GM12875 (cell line): Measurements from ENCODE around the gene GJA10.

Experiments
- H3K4me3 ChIP-seq: one replicate; pipeline ENCODE4 v1.5.1; 2011; ENCODE audit warnings: low read depth, low read length, control low read depth
- TF ChIP-seq, protein P1 (sequence below): IDR thresholded peaks from 2 replicates; pipeline ENCODE4 v1.5.1; 2011; ENCODE audit warnings: low read depth, mild to moderate bottlenecking, control low read depth, inconsistent platforms, low read length, moderate library complexity, borderline replicate concordance; ENCODE audit not compliant: insufficient read depth

GJA10 gene

DNA sequence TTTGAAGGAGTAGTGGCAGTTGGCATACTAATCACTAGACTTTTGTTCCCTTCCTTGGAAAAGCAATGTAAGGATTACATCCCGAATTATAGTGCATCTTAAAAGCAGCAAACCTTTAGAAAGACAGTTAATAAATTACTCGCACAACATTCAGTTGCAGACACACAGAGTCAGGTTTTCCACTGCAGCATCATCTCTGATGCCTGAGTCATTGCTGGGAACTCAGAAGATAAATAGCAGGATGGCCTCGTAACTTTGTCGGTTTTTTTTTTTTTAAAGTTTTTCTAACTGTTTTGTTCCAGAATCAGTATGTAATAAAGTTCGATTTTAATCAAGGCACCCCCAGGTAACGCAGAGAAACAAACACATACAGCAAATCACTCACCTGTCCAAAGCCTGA is 34.3 kb downstream of the GJA10 start:
- no peak overlapping the region for H3K4me3 ChIP-seq
- TF ChIP-seq, protein P1, sequence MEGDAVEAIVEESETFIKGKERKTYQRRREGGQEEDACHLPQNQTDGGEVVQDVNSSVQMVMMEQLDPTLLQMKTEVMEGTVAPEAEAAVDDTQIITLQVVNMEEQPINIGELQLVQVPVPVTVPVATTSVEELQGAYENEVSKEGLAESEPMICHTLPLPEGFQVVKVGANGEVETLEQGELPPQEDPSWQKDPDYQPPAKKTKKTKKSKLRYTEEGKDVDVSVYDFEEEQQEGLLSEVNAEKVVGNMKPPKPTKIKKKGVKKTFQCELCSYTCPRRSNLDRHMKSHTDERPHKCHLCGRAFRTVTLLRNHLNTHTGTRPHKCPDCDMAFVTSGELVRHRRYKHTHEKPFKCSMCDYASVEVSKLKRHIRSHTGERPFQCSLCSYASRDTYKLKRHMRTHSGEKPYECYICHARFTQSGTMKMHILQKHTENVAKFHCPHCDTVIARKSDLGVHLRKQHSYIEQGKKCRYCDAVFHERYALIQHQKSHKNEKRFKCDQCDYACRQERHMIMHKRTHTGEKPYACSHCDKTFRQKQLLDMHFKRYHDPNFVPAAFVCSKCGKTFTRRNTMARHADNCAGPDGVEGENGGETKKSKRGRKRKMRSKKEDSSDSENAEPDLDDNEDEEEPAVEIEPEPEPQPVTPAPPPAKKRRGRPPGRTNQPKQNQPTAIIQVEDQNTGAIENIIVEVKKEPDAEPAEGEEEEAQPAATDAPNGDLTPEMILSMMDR: no peak

DNA sequence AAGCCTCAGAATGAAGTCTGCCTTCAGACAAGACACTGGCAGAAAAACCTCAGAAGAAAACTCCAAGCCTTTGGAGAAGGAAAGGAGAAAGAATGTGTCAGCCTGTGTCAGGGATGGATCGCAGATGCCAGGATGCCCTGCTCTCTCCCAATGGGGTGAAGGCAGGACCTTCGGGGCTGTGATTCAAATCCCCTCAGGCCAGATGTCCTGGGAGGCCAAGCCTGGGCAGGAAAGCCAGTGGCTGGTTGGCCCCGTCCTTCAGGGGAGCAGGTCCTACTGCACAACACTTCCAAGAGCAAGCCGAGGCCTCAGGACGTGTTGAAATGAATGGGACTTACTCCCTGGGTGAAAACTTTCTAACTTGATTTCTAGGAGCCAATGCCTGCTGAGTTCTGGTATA is 36.5 kb downstream of the GJA10 start:
- TF ChIP-seq, protein P1: no peak
- no peak overlapping the region for H3K4me3 ChIP-seq

DNA sequence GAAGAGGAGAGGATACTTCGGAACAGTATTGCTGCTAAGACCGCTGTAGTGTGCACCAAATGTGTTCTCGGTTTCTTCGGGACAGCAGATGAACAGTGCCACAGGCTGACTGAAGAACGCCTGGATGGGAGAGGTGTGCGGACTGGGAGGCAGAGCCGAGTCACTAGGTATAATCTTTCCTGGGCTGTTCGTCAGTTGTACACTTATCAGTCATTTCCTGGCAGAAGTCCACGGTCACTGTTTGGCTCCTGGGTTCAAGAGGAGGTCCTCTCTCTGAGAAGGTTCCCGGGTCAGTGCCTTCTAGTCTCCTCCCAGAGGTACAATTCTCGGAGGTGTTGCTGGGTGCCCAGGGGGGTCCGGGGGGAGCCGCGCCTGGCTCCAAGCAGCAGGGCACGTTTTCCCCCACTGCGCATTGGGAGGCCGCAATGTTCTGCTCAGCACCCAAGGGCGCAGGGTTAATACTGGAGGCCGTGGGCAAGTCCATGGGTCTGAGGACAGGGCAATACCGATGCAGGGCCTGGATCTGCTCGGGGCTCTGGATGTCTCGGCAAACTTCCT is 38.1 kb downstream of the GJA10 start:
- TF ChIP-seq, protein P1: no peak
- no peak overlapping the region for H3K4me3 ChIP-seq

DNA sequence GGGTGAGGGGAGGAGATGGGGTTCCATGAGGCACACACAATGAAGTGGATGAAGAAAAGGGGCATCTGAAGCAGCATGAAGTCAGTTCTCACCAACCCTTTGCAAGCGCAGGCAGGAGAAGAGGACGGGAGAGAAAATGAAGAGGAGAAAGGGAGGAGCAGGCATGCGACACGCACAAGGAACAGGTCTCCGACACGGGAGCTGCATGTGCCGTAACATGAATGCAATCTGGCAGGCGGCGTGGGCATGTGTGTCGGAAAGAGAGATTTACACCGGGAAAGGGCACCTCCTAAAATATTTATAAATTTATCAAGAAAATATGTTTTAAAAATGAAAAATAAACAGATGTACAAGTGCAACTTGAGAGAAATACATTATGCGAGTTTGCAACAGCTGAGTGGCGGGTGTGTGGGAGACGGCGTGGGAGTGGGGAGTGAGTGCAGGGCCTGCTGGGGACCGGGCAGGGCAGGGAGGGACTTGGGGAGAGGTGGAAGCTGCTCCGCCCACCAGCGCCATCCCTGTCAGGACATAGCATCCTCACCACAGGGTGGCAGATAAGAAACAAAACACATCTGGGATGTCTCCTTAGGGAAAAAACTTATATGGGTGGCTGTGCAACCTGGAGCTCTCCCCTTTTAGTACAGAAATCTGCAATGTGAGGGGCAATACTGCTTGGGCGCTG is 40.6 kb downstream of the GJA10 start:
- H3K4me3 ChIP-seq: no peak overlapping the region
- TF ChIP-seq, protein P1: no peak

DNA sequence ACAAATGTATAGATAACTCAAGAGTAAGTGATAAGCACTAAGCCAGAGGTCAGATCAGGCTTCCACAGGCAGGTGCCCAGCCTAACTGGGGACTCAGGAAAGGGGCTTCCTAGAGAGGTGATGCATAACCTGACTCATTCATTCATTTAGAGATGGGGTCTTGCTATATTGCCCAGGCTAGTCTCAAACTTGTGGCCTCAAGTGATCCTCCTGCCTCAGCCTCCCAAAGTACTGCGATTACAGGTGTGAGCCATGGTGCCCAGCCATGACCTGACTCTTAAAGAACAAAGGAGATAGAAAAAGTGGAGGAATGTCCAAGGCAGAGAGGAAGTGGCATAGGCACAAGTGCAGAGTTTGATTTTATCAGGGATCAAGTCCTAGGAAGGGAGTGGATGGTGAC is 41.9 kb downstream of the GJA10 start:
- TF ChIP-seq, protein P1: no peak
- H3K4me3 ChIP-seq: no peak overlapping the region

DNA sequence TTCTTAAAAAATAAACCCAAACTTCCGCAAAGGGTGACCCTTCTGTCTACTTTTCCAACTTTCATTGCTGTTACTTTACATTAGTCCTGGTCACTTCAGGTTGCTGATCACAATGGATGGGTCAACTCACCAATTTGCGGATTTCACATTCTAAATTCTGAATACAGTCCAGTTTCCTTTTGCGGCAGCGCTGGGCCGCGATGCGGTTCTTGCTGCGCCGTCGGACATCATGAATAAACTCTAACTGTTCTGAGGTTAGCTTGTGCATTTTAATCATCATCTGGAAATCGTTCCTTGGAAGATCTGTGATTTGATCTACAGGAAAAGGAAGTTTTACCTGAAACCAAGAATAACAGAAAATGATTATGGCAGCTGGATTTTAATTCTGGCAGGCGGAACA is 43.7 kb downstream of the GJA10 start:
- TF ChIP-seq, protein P1: no peak
- H3K4me3 ChIP-seq: no peak overlapping the region

DNA sequence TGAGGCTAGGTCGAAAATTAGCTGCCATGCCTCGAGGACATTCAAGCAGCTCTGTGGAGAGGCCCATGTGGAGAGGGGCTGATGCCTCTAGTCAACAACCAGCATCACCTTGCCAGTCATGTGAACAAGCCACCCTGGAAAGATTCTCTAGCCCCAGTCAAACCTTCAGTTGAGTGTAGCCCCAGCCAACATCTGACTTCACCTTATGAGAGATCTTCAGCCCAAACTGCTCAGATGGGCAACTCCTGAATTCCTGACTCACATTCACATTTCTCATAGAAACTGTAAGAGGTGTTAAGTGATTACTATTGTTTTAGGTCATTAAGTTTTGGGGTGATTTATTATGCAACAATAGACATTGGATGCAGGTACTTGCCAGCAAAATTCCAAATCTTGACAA is 44.9 kb downstream of the GJA10 start:
- H3K4me3 ChIP-seq: no peak overlapping the region
- TF ChIP-seq, protein P1: no peak
